GM21528 (cell line): Measurements from ENCODE around the gene SYDE2.
"Not testable (repeated sequence)": the region's sequence is repeated elsewhere in the genome, so short reads cannot be mapped to it uniquely, and the experiment has no call there.

Source experiments
- ATAC-seq: cut with Tn5 transposase; IDR thresholded peaks from one replicate; pipeline ENCODE4 v1.9.1; 2021; ENCODE audit warnings: mild to moderate bottlenecking, moderate library complexity; ENCODE audit not compliant: unreplicated experiment, low FRiP score

The SYDE2 gene

GRCh38 chr1:85200463-85201339 is at the start of gene SYDE2:
TSS of gene SYDE2 (minus strand) at chr1:85201016. CDS start at chr1:85200996, 20 bp downstream.
- ATAC-seq = peak; percentile 85

GRCh38 chr1:85249042-85249441 is 48.2 kb upstream of the SYDE2 start:
- ATAC-seq = not testable (repeated sequence)

- no peak for ATAC-seq
Observed at GRCh38 chr1:85245891-85246290, 45.1 kb upstream of the SYDE2 start.

- no peak for ATAC-seq
Observed at GRCh38 chr1:85245456-85245855, 44.6 kb upstream of the SYDE2 start.

- no peak for ATAC-seq
Observed at GRCh38 chr1:85244271-85245061, 43.6 kb upstream of the SYDE2 start.

GRCh38 chr1:85243372-85243771 is 42.6 kb upstream of the SYDE2 start:
- no peak for ATAC-seq

GRCh38 chr1:85240643-85241042 is 39.8 kb upstream of the SYDE2 start:
- no peak for ATAC-seq

- ATAC-seq = no peak
Observed at GRCh38 chr1:85240174-85240601, 39.4 kb upstream of the SYDE2 start.

GRCh38 chr1:85237613-85238012 is 36.8 kb upstream of the SYDE2 start:
- no peak for ATAC-seq

- no peak for ATAC-seq
Observed at GRCh38 chr1:85230305-85230977, 29.6 kb upstream of the SYDE2 start.

- no peak for ATAC-seq
Observed at GRCh38 chr1:85229574-85230097, 28.8 kb upstream of the SYDE2 start.

GRCh38 chr1:85228972-85229371 is 28.2 kb upstream of the SYDE2 start:
- ATAC-seq = no peak

- ATAC-seq = no peak
Observed at GRCh38 chr1:85225624-85226380, 25.0 kb upstream of the SYDE2 start.

GRCh38 chr1:85224734-85225623 is 24.2 kb upstream of the SYDE2 start:
- ATAC-seq = no peak

- ATAC-seq = no peak
Observed at GRCh38 chr1:85224295-85224694, 23.5 kb upstream of the SYDE2 start.

- ATAC-seq = no peak
Observed at GRCh38 chr1:85223334-85223733, 22.5 kb upstream of the SYDE2 start.

- no peak for ATAC-seq
Observed at GRCh38 chr1:85220756-85221201, 20.0 kb upstream of the SYDE2 start.

GRCh38 chr1:85219853-85220610 is 19.2 kb upstream of the SYDE2 start:
- no peak for ATAC-seq
